HepG2 (cell line): ENCODE results near the gene CCDC3.

Experiments
- GTF2F1 ChIP-seq: fragments of 150-350 bp; IDR thresholded peaks from 2 replicates; pipeline ENCODE4 v1.6.1; 2014; ENCODE audit warnings: low read length
- NFE2L1 ChIP-seq: sonication (generic); formaldehyde crosslinking; IDR thresholded peaks from 2 replicates; pipeline ENCODE4 v1.4.0; 2020; ENCODE audit warnings: missing genetic modification reagents, mild to moderate bottlenecking, borderline replicate concordance
- TEAD2 ChIP-seq: sonication (generic); formaldehyde crosslinking; IDR thresholded peaks from 2 replicates; pipeline ENCODE4 v1.9.0; 2021; ENCODE audit warnings: missing genetic modification reagents
- TF ChIP-seq, protein P1 (sequence below): sonication (generic); formaldehyde crosslinking; IDR thresholded peaks from 2 replicates; pipeline ENCODE4 v1.9.0; 2021; ENCODE audit warnings: missing genetic modification reagents, mild to moderate bottlenecking, borderline replicate concordance
- TF ChIP-seq, protein P2 (sequence below): sonication (generic); formaldehyde crosslinking; IDR thresholded peaks from 2 replicates; pipeline ENCODE4 v1.8.0; 2022; ENCODE audit warnings: mild to moderate bottlenecking, missing genetic modification reagents; ENCODE audit not compliant: insufficient replicate concordance

- no peak for TF ChIP-seq NFE2L1
- no peak for TF ChIP-seq TEAD2 (CRISPR knock-in tag)
- TF ChIP-seq, protein P1, sequence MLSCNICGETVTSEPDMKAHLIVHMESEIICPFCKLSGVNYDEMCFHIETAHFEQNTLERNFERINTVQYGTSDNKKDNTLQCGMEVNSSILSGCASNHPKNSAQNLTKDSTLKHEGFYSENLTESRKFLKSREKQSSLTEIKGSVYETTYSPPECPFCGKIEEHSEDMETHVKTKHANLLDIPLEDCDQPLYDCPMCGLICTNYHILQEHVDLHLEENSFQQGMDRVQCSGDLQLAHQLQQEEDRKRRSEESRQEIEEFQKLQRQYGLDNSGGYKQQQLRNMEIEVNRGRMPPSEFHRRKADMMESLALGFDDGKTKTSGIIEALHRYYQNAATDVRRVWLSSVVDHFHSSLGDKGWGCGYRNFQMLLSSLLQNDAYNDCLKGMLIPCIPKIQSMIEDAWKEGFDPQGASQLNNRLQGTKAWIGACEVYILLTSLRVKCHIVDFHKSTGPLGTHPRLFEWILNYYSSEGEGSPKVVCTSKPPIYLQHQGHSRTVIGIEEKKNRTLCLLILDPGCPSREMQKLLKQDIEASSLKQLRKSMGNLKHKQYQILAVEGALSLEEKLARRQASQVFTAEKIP (CRISPR knock-in tag) = no peak
- no peak for TF ChIP-seq GTF2F1
- TF ChIP-seq, protein P2, sequence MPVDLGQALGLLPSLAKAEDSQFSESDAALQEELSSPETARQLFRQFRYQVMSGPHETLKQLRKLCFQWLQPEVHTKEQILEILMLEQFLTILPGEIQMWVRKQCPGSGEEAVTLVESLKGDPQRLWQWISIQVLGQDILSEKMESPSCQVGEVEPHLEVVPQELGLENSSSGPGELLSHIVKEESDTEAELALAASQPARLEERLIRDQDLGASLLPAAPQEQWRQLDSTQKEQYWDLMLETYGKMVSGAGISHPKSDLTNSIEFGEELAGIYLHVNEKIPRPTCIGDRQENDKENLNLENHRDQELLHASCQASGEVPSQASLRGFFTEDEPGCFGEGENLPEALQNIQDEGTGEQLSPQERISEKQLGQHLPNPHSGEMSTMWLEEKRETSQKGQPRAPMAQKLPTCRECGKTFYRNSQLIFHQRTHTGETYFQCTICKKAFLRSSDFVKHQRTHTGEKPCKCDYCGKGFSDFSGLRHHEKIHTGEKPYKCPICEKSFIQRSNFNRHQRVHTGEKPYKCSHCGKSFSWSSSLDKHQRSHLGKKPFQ (CRISPR knock-in tag) = no peak
These were observed 35.9 kb downstream of the CCDC3 start for GRCh38 chr10:12965571-12965970.
